ENCODE results near the gene LATS2. TPM values are rescaled to one million over a fixed set of nuclear protein-coding genes. Genes with fewer than 3 reads are reported as not detected.

The LATS2 gene
- total and polyA plus RNA-seq, 2 of the 8 experiments (the other 6 are each of a cell fraction or from before 2014, with no cell fraction given), result 8.3 to 26.2 TPM

DNA sequence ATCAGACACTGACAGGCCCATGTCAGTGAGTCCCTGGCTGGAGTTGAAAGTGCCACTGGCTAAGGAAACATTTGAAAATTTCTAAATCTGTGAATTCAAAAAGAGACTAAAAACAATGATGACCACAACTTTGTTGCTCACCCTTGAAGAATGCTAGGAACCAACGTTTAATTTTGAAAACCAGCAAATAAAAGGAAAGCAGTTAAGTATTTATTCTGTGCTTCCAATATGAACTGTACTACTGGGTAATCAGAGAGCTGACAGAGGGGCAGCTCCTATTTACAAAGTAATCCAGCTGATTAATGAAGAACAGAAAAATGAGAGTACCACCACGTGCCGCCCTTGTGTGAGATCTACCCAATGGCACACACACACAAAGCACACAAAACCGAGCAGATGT, 44.7 kb upstream of the LATS2 start:
- no peak overlapping the region for H3K27ac ChIP-seq (ENCODE audit: low read depth, low read length)
- H3K23ac ChIP-seq (ENCODE audit: insufficient read length), result no peak overlapping the region
- POLR2A ChIA-PET (ENCODE audit: partially characterized antibody), result interaction anchor here (0.6 kb wide), 1 partner anchor 9 kb away, joined by 3 read pairs; no protein-coding TSS in a partner anchor
- no peaks in the 10 kb centered on the region for H3K9me3 ChIP-seq (ENCODE audit: insufficient read depth in 2 of 2, low read depth in 1 of 2, low read length in 1 of 2)
- H4K20me1 ChIP-seq (replicated peaks in 1 of 2; ENCODE audit: control insufficient read depth in 1 of 2, insufficient read depth in 2 of 2, low read length in 2 of 2), result no peaks in the 10 kb centered on the region
- no peak overlapping the region for H3K4ac ChIP-seq (replicated peaks; ENCODE audit: insufficient read length, low read depth, low read length)
- no peak for DNase-seq (ENCODE audit: low read depth in 1 of 2, low spot score in 2 of 2)
- CTCF ChIA-PET (ENCODE audit: partially characterized antibody), result no interaction called here
- H3K27me3 ChIP-seq (replicated peaks in 1 of 4; ENCODE audit: control insufficient read depth in 3 of 4, extremely low read depth in 1 of 4, insufficient read depth in 3 of 4, low read length in 3 of 4), result no peaks in the 10 kb centered on the region
- no peak overlapping the region for H3K9ac ChIP-seq (replicated peaks in 1 of 4; ENCODE audit: extremely low read depth in 1 of 4, low read depth in 3 of 4, low read length in 3 of 4)
- no peak overlapping the region for H4K91ac ChIP-seq (replicated peaks; ENCODE audit: insufficient read length, low read length)
- no peak overlapping the region for H3K14ac ChIP-seq (ENCODE audit: insufficient read length)
- no peak overlapping the region for H2BK15ac ChIP-seq (ENCODE audit: low read length)
- H2BK20ac ChIP-seq (ENCODE audit: low read length), result no peak overlapping the region
- no peak for FAIRE-seq
- H2AK5ac ChIP-seq (ENCODE audit: low read depth, low read length), result no peak overlapping the region
- no peaks in the 10 kb centered on the region for H3K36me3 ChIP-seq (ENCODE audit: control insufficient read depth in 2 of 4, insufficient read depth in 4 of 4, low read length in 3 of 4)
- H3K4me3 ChIP-seq (ENCODE audit: extremely low read depth in 1 of 4, insufficient read depth in 2 of 4, low read depth in 3 of 4, low read length in 4 of 4), result no peak overlapping the region
- H2BK120ac ChIP-seq (replicated peaks; ENCODE audit: low read depth, low read length), result no peak overlapping the region
- no peak overlapping the region for H4K5ac ChIP-seq (ENCODE audit: insufficient read length, low read depth, low read length)
- no peaks in the 10 kb centered on the region for H3K79me2 ChIP-seq (ENCODE audit: control insufficient read depth in 1 of 2, insufficient read depth in 2 of 2, low read length in 2 of 2)
- no peak overlapping the region for H3K56ac ChIP-seq (replicated peaks; ENCODE audit: insufficient read length, low read depth, low read length)
- TF ChIP-seq MAX (IDR thresholded peaks at IDR 0.05) (no peak), ASH2L (IDR thresholded peaks at IDR 0.05; ENCODE audit: low read length) (no peak), KDM1A (IDR thresholded peaks at IDR 0.05; ENCODE audit: borderline replicate concordance, low read length) (no peak), ZNF274 (IDR thresholded peaks at IDR 0.05; ENCODE audit: borderline replicate concordance, extremely low read depth, low read length) (no peak), BRCA1 (IDR thresholded peaks at IDR 0.05; ENCODE audit: low read depth, low read length) (no peak), SUZ12 (IDR thresholded peaks at IDR 0.05; ENCODE audit: low read length) (no peak), TAF7 (optimal IDR thresholded peaks at IDR 0.05; ENCODE audit: borderline replicate concordance, low read depth, low read length) (no peak), NANOG (IDR thresholded peaks at IDR 0.05; ENCODE audit: insufficient read depth, low read depth, low read length, poor library complexity, severe bottlenecking) (no peak), POLR2A (IDR thresholded peaks at IDR 0.05; ENCODE audit: control extremely low read depth in 1 of 2, low read depth in 2 of 2, low read length in 2 of 2) (no peak), GTF2F1 (IDR thresholded peaks at IDR 0.05; ENCODE audit: borderline replicate concordance, low read depth, low read length) (no peak)
- no peak overlapping the region for H3K18ac ChIP-seq (ENCODE audit: extremely low read depth, low read length)
- H2BK12ac ChIP-seq (ENCODE audit: low read depth, low read length), result no peak overlapping the region
- H3K79me1 ChIP-seq (ENCODE audit: low read depth, low read length), result no peaks in the 10 kb centered on the region
- no peak overlapping the region for H4K8ac ChIP-seq (ENCODE audit: extremely low read depth, insufficient read depth, low read length)
- 79% methylated on average over 4 of the region's 4 CpGs; no CpG with 5 or more reads in 1 of the 2 experiments for WGBS, 2 experiments (ENCODE audit: extremely low coverage in 1 of 2, insufficient coverage in 1 of 2, insufficient read length in 1 of 2, insufficient replicate concordance in 2 of 2, low coverage in 1 of 2, low lambda C conversion rate in 2 of 2, missing lambda C conversion rate in 1 of 2)
- no peaks in the 10 kb centered on the region for H3K23me2 ChIP-seq (ENCODE audit: low read depth, low read length)
- no peak overlapping the region for H3K4me2 ChIP-seq (ENCODE audit: insufficient read depth in 1 of 2, low read depth in 2 of 2, low read length in 2 of 2)
- H2BK5ac ChIP-seq (ENCODE audit: low read depth, low read length), result no peak overlapping the region
- H3K4me1 ChIP-seq (replicated peaks in 1 of 4; ENCODE audit: control insufficient read depth in 3 of 4, insufficient read depth in 4 of 4, low read length in 3 of 4), result no peaks in the 10 kb centered on the region
- 0 out of 2 replicates have a peak overlapping the region, but pooled peaks have one; percentile 6 for H2AFZ ChIP-seq (ENCODE audit: low read length)
